Thymus (tissue), 11 donors: ENCODE measurements around the gene PCNT. TPM values are rescaled to one million over a fixed set of nuclear protein-coding genes. Genes with fewer than 3 reads are reported as not detected.
"Not testable (repeated sequence)": the region's sequence is repeated elsewhere in the genome, so short reads cannot be mapped to it uniquely, and the experiment has no call there.

Experiments used
- DNase-seq, 9 donors: peaks; one replicate each; pipeline ENCODE4 v3.0.0-alpha.2; 2013; ENCODE audit warnings: low spot score in 9 of 9, low read depth in 6 of 9, missing footprints in 1 of 9
- H3K27ac ChIP-seq, 2 donors: one replicate each; pipeline ENCODE4 v1.5.1; 2013; ENCODE audit warnings: control low read depth in 1 of 2, low read depth in 1 of 2, low read length in 1 of 2, mild to moderate bottlenecking in 1 of 2, moderate library complexity in 1 of 2
- H3K27me3 ChIP-seq, 2 donors: one replicate each; pipeline ENCODE4 v1.5.1; 2013; ENCODE audit warnings: low read length in 1 of 2; ENCODE audit not compliant: control insufficient read depth in 2 of 2, insufficient read depth in 1 of 2
- H3K36me3 ChIP-seq, 2 donors: one replicate each; pipeline ENCODE4 v1.5.1; 2013; ENCODE audit warnings: low read length in 1 of 2, mild to moderate bottlenecking in 1 of 2, moderate library complexity in 1 of 2; ENCODE audit not compliant: control insufficient read depth in 2 of 2, insufficient read depth in 2 of 2
- H3K4me1 ChIP-seq, 2 donors: one replicate each; pipeline ENCODE4 v1.5.1; 2013; ENCODE audit warnings: low read length in 2 of 2; ENCODE audit not compliant: control insufficient read depth in 2 of 2, insufficient read depth in 2 of 2
- H3K4me3 ChIP-seq, 2 donors: one replicate each; pipeline ENCODE4 v1.5.1; 2013; ENCODE audit warnings: low read length in 2 of 2, control low read depth in 1 of 2, mild to moderate bottlenecking in 1 of 2
- H3K9me3 ChIP-seq, 2 donors: one replicate each; pipeline ENCODE4 v1.5.1; 2013; ENCODE audit warnings: low read length in 1 of 2, mild to moderate bottlenecking in 1 of 2; ENCODE audit not compliant: control insufficient read depth in 2 of 2, insufficient read depth in 1 of 2
- WGBS: extraction: QIAGEN DNeasy Blood & Tissue Kit; methylation state at CpG from one replicate; pipeline ENCODE4 v1.1.7; 2013; 5-methylcytosine and 5-hydroxymethylcytosine counted together
- polyA plus RNA-seq: library from polyadenylated mRNA; stranded (reverse); fragments of 200-250 nt; gene quantifications from one replicate; pipeline ENCODE4 v1.2.3, GENCODE V29; 2013
- total RNA-seq: library from RNA; stranded (reverse); fragments of 120-200 nt; gene quantifications from one replicate; pipeline ENCODE4 v1.2.4, GENCODE V29; 2013
- donor health status: healthy.

The PCNT gene
- total and polyA plus RNA-seq, 2 donors: 16.7 to 20.7 TPM

DNA sequence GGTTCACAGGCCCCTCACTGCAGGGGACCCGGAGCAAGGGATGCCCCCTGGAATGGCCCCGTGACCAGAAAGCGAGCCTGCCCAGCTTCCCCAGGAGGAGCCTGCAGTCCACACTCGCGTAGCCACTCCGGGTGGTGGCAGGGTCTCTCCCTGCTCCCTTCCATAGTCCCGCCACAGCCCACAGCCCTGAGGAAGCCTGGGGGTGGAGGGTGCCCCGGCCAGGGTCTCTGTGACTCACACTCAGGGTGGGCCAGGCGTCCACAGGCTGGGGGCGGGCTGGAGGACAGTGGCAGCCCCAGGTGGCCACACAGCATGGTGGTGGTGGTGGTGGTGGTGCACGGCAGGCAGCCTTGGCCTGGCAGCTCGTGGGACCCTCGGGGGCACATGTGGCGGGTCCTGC, 22.2 kb upstream of the PCNT start:
- peaks cover 9 to 13% of the 10 kb centered on the region in 2 donors for H3K27me3 ChIP-seq
- peaks cover 49 to 52% of the 10 kb centered on the region in 2 donors for H3K36me3 ChIP-seq
- DNase-seq: no peak
- H3K4me3 ChIP-seq: no peak overlapping the region
- WGBS: 99% methylated on average over 14 of the region's 14 CpGs
- peaks cover 0 to 10% of the 10 kb centered on the region in 2 donors for H3K4me1 ChIP-seq
- no peaks in the 10 kb centered on the region for H3K9me3 ChIP-seq
- no peak overlapping the region for H3K27ac ChIP-seq

DNA sequence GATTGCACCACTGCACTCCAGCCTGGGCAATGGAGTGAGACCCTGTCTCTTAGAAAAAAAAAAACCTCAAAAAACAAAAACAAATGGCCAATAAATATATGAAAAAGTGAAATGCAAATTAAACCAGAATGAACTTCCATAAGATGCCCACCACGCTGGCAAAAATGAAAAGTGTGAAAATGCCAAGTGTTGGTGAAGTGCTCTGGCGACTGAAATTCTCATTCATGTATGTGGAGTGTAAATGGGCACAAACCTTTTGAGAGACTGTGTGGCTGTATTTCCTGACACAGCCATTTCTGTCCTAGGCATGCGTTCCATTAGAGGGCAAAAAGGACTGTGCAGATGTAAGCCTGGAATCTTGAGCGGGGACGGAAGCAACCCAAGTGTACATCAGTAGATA, 19.5 kb upstream of the PCNT start:
- Histone ChIP-seq H3K9me3 (no peaks in the 10 kb centered on the region), H3K4me1 (no peaks in the 10 kb centered on the region), H3K27ac (no peak overlapping the region), H3K4me3 (no peak overlapping the region), H3K36me3 (peaks cover 58 to 62% of the 10 kb centered on the region in 2 donors), H3K27me3 (no peaks in the 10 kb centered on the region)
- 89% methylated on average over 5 of the region's 5 CpGs for WGBS
- DNase-seq: no peak

DNA sequence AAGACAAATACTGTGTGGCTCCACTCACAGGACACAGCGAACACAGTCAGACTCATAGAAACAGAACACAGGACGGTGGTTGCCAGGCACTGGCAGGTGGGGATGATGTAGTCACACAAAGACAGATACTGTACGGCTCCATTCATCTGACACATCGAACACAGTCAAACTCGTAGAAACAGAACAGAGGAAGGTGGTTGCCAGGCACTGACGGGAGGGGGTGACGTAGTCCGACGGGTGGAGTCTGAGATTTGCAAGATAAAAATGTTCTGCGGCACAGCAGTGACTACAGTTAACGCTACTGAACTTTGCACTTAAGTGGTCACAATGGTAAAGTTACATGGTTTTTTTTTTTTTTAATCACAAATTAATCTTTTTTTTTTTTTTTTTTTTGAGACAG, 19.0 kb upstream of the PCNT start:
- H3K27me3 ChIP-seq: no peaks in the 10 kb centered on the region
- H3K4me3 ChIP-seq: no peak overlapping the region
- H3K9me3 ChIP-seq: no peaks in the 10 kb centered on the region
- DNase-seq: no peak
- no peak overlapping the region for H3K27ac ChIP-seq
- 98% methylated on average over 11 of the region's 11 CpGs for WGBS
- peaks cover 57 to 61% of the 10 kb centered on the region in 2 donors for H3K36me3 ChIP-seq
- no peaks in the 10 kb centered on the region for H3K4me1 ChIP-seq

DNA sequence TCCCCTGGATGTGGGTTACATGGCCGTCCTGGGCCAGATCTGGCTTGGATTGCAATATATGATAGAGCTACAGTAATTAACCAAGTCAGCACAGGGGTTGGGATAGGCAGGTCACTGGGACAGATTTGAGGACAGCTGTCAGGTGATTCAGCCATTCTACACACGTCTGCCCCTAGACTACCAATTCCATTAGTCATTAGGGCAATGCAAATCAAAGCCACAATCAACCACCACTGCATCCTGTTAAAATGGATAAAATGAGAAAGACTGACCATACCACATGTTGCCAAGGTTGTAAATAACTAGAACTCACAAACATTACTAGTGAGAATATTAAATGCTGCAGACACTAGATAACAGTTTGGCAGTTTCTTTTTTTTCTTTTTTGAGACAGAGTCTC, 16.3 kb upstream of the PCNT start:
- Histone ChIP-seq H3K27ac (no peak overlapping the region), H3K4me3 (no peak overlapping the region), H3K4me1 (no peaks in the 10 kb centered on the region), H3K36me3 (peaks cover 39 to 49% of the 10 kb centered on the region in 2 donors), H3K27me3 (no peaks in the 10 kb centered on the region), H3K9me3 (no peaks in the 10 kb centered on the region)
- DNase-seq: no peak
- 96% methylated on average over 2 of the region's 2 CpGs for WGBS

DNA sequence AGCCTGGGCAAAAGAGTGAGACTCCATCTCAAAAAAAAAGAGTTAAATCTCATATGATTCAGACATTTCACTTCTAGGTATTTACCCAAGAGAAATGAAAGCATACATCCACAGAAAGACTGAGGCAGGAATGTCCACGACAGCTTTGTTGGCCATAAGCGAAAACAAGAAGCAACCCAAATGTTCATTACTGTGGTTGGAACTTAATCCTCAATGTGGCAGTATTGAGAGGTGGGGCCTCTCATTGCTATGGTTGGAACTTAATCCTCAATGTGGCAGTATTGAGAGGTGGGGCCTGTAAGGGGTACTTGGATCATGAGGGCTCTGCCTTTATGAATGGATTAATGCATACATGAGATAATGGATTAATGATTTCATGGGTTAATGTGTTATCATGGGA, 15.5 kb upstream of the PCNT start:
- Histone ChIP-seq H3K4me1 (no peaks in the 10 kb centered on the region), H3K36me3 (peaks cover 45 to 51% of the 10 kb centered on the region in 2 donors), H3K4me3 (no peak overlapping the region), H3K27me3 (no peaks in the 10 kb centered on the region), H3K27ac (no peak overlapping the region), H3K9me3 (no peaks in the 10 kb centered on the region)
- DNase-seq: no peak
- WGBS: 97% methylated on average over 2 of the region's 2 CpGs

DNA sequence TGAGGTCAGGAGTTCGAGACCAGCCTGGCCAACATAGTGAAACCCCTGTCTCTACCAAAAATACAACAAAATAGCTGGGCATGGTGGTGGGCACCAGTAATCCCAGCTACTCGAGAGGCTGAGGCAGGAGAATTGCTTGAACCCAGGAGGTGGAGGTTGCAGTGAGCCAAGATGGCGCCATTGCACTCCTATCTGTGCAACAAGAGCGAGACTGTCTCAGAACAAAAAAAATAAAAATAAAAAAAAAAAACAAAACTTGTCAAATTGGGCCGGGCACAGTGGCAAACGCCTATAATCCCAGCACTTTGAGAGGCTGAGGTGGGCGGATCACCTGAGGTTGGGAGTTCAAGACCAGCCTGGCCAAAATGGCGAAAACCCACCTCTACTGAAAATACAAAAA, 13.7 kb upstream of the PCNT start:
- H3K4me3 ChIP-seq, H3K4me1 ChIP-seq, DNase-seq, H3K9me3 ChIP-seq, H3K27ac ChIP-seq, H3K27me3 ChIP-seq: not testable (repeated sequence)
- 97% methylated on average over 8 of the region's 8 CpGs for WGBS
- peaks cover 47 to 56% of the 10 kb centered on the region in 2 donors for H3K36me3 ChIP-seq

DNA sequence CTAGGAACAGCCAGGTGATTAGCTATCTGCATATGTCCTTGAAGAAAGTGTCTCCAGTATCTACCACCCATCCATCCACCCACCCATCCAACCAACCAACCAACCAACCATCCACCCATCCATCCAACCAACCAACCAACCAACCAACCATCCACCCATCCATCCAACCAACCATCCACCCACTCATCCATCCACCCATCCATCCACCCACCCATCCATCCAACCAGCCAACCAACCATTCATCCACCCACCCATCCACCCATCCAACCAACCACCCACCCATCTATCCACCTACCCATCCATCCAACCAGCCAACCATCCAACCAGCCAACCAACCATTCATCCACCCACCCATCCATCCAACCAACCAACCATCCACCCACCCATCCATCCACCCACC, 12.4 kb upstream of the PCNT start:
- no peak overlapping the region for H3K27ac ChIP-seq
- H3K9me3 ChIP-seq: no peaks in the 10 kb centered on the region
- DNase-seq: no peak
- H3K4me3 ChIP-seq: no peak overlapping the region
- H3K36me3 ChIP-seq: peaks cover 49 to 60% of the 10 kb centered on the region in 2 donors
- no peaks in the 10 kb centered on the region for H3K27me3 ChIP-seq
- no peaks in the 10 kb centered on the region for H3K4me1 ChIP-seq

DNA sequence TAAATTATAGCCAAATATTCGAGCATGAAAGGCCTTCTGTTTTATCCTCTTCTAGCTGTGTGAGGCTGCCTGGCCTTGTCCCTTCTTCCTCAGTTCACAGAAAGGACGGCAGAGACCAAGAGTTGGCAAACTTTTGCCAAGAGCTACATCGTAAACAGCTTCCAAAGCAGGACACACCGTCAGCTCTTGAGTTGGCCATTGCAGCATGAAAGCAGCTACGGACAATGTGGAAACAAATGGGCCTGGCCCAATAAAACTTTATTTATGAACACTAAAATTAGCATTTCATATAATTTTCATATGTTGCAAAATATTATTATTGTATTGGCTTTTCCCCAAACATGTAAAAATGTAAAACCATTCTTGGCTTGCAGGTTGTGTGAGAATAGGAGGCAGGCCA, 11.0 kb upstream of the PCNT start:
- H3K9me3 ChIP-seq: no peaks in the 10 kb centered on the region
- H3K4me1 ChIP-seq: no peaks in the 10 kb centered on the region
- DNase-seq: no peak
- peaks cover 46 to 64% of the 10 kb centered on the region in 2 donors for H3K36me3 ChIP-seq
- H3K27ac ChIP-seq: no peak overlapping the region
- WGBS: 97% methylated on average over 5 of the region's 5 CpGs
- H3K27me3 ChIP-seq: no peaks in the 10 kb centered on the region
- H3K4me3 ChIP-seq: no peak overlapping the region

DNA sequence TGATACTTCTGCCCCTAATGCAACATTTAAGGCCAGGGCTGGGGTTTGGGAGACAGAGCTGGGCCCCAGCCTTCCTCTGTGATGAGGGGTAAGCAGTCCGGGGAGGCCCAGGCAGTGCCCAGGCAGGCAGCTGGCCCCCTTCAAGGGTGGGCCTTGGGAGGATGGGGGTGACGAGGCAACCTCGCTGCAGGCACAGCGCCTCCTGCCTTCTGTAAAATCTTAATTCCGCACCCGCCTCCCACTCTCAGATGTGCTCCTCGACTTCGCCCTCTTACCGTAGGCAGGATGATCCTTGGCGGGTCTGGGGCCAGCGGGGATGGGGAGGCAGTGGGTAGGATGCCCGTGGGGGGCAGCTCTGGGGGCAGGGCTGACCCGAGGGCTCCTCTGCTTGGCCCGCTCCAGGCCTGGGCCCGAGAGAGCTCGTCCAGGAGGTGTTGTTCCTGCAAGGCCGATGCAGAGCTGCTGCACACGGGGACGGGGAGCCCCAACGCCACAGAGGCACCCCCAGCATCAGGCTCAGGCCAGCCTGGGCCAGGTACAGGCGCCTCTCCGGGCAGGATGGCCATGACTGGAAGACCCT, 9.4 kb upstream of the PCNT start:
- H3K9me3 ChIP-seq: no peaks in the 10 kb centered on the region
- no peak overlapping the region for H3K27ac ChIP-seq
- WGBS: 99% methylated on average over 22 of the region's 22 CpGs
- no peaks in the 10 kb centered on the region for H3K27me3 ChIP-seq
- peaks cover 0 to 7% of the 10 kb centered on the region in 2 donors for H3K4me1 ChIP-seq
- H3K36me3 ChIP-seq: peaks cover 51 to 63% of the 10 kb centered on the region in 2 donors
- no peak overlapping the region for H3K4me3 ChIP-seq
- no peak for DNase-seq
